ENCODE results near the gene LHX6. TPM values are rescaled to one million over a fixed set of nuclear protein-coding genes. Genes with fewer than 3 reads are reported as not detected.

The LHX6 gene
- total and polyA plus RNA-seq, 2 of the 8 experiments (the other 6 are each of a cell fraction or from before 2014, with no cell fraction given), result 0.92 to 1.2 TPM

DNA sequence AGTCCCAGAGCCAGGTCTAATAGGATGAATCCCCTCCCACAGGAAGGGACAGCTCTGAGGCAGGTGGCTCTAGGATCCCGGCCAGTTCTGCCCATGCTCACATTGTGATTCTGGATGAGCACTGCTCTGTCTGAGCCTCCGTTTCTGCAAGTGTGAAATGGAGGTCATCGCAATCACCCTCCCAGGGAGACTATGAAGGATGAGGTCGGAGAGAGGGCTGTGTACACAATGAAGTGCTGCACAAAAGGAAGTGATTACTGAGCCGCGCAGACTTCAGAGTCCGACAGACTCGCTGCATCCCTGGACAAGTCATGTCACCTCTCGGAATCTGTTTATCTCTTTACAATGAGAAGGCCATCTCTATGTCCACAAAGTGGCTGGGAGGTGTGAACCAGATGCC lies 21.7 kb downstream of the LHX6 start:
- Histone ChIP-seq H2BK5ac (ENCODE audit: low read depth, low read length) (no peak overlapping the region), H3K14ac (ENCODE audit: insufficient read length) (no peak overlapping the region), H3K18ac (ENCODE audit: extremely low read depth, low read length) (no peak overlapping the region), H2AFZ (ENCODE audit: low read length) (no peak overlapping the region), H4K20me1 (replicated peaks in 1 of 2; ENCODE audit: control insufficient read depth in 1 of 2, insufficient read depth in 2 of 2, low read length in 2 of 2) (no peaks in the 10 kb centered on the region), H3K79me1 (ENCODE audit: low read depth, low read length) (no peaks in the 10 kb centered on the region), H3K9ac (replicated peaks in 1 of 4; ENCODE audit: extremely low read depth in 1 of 4, low read depth in 3 of 4, low read length in 3 of 4) (no peak overlapping the region), H4K5ac (ENCODE audit: insufficient read length, low read depth, low read length) (no peak overlapping the region), H3K27ac (ENCODE audit: low read depth, low read length) (no peak overlapping the region), H4K91ac (replicated peaks; ENCODE audit: insufficient read length, low read length) (no peak overlapping the region), H3K9me3 (ENCODE audit: insufficient read depth in 2 of 2, low read depth in 1 of 2, low read length in 1 of 2) (no peaks in the 10 kb centered on the region), H3K4ac (replicated peaks; ENCODE audit: insufficient read length, low read depth, low read length) (no peak overlapping the region), H3K4me3 (ENCODE audit: extremely low read depth in 1 of 4, insufficient read depth in 2 of 4, low read depth in 3 of 4, low read length in 4 of 4) (no peak overlapping the region), H3K23ac (ENCODE audit: insufficient read length) (no peak overlapping the region), H3K27me3 (replicated peaks in 1 of 4; ENCODE audit: control insufficient read depth in 3 of 4, extremely low read depth in 1 of 4, insufficient read depth in 3 of 4, low read length in 3 of 4) (peaks cover 0 to 9% (median 8%) of the 10 kb centered on the region in 4 experiments; a peak in 6 of 7 replicates), H2BK15ac (ENCODE audit: low read length) (0 out of 2 replicates have a peak overlapping the region, but pooled peaks have one; percentile 10), H2BK12ac (ENCODE audit: low read depth, low read length) (no peak overlapping the region), H2AK5ac (ENCODE audit: low read depth, low read length) (no peak overlapping the region), H3K79me2 (ENCODE audit: control insufficient read depth in 1 of 2, insufficient read depth in 2 of 2, low read length in 2 of 2) (no peaks in the 10 kb centered on the region), H3K4me1 (replicated peaks in 1 of 4; ENCODE audit: control insufficient read depth in 3 of 4, insufficient read depth in 4 of 4, low read length in 3 of 4) (peaks cover 0 to 11% (median 6%) of the 10 kb centered on the region in 4 experiments; a peak in 6 of 7 replicates), H3K56ac (replicated peaks; ENCODE audit: insufficient read length, low read depth, low read length) (no peak overlapping the region), H3K23me2 (ENCODE audit: low read depth, low read length) (no peaks in the 10 kb centered on the region), H2BK120ac (replicated peaks; ENCODE audit: low read depth, low read length) (no peak overlapping the region), H3K4me2 (ENCODE audit: insufficient read depth in 1 of 2, low read depth in 2 of 2, low read length in 2 of 2) (no peak overlapping the region), H4K8ac (ENCODE audit: extremely low read depth, insufficient read depth, low read length) (no peak overlapping the region), H2BK20ac (ENCODE audit: low read length) (no peak overlapping the region), H3K36me3 (ENCODE audit: control insufficient read depth in 2 of 4, insufficient read depth in 4 of 4, low read length in 3 of 4) (no peaks in the 10 kb centered on the region)
- ChIA-PET CTCF (ENCODE audit: partially characterized antibody) (interaction anchor here (0.8 to 8.0 kb wide), 5 partner anchors 20 to 143 kb away, joined by 3 to 43 read pairs (median 4); no protein-coding TSS in a partner anchor), POLR2A (ENCODE audit: partially characterized antibody) (interaction anchor here (2.5 kb wide), 1 partner anchor 10 kb away, joined by 7 read pairs; no protein-coding TSS in a partner anchor)
- FAIRE-seq, result no peak
- no peak for DNase-seq (ENCODE audit: low read depth in 1 of 2, low spot score in 2 of 2)
- 88% methylated on average over 9 of the region's 9 CpGs; no CpG with 5 or more reads in 1 of the 2 experiments for WGBS, 2 experiments (ENCODE audit: extremely low coverage in 1 of 2, insufficient coverage in 1 of 2, insufficient read length in 1 of 2, insufficient replicate concordance in 2 of 2, low coverage in 1 of 2, low lambda C conversion rate in 2 of 2, missing lambda C conversion rate in 1 of 2)
- TF ChIP-seq RNF2 (IDR thresholded peaks at IDR 0.05; ENCODE audit: borderline replicate concordance, low read depth, low read length, missing control alignments, poor library complexity, severe bottlenecking) (no peak), SIRT6 (IDR thresholded peaks at IDR 0.05; ENCODE audit: low read length) (no peak), GABPA (IDR thresholded peaks at IDR 0.05; ENCODE audit: borderline replicate concordance, insufficient read depth, low read length) (no peak), ATF3 (IDR thresholded peaks at IDR 0.05; ENCODE audit: insufficient read depth, low read depth, low read length) (no peak), CEBPB (IDR thresholded peaks at IDR 0.05; ENCODE audit: low read depth, low read length) (no peak), BRCA1 (IDR thresholded peaks at IDR 0.05; ENCODE audit: low read depth, low read length) (no peak), JUN (IDR thresholded peaks at IDR 0.05; ENCODE audit: low read depth, low read length) (no peak), NRF1 (IDR thresholded peaks at IDR 0.05; ENCODE audit: low read depth, low read length) (no peak), SUZ12 (IDR thresholded peaks at IDR 0.05; ENCODE audit: low read length) (no peak), BACH1 (IDR thresholded peaks at IDR 0.05; ENCODE audit: low read length) (no peak)
- TF ChIP-seq, protein P1, sequence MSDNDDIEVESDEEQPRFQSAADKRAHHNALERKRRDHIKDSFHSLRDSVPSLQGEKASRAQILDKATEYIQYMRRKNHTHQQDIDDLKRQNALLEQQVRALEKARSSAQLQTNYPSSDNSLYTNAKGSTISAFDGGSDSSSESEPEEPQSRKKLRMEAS (IDR thresholded peaks at IDR 0.05), result no peak
